Kidney glomerular epithelial cell (primary cell): ENCODE measurements around the gene BTRC.

Experiments
- DNase-seq: peaks from one replicate; lab custom pipeline; 2025; lab: John Stamatoyannopoulos, UW

The BTRC gene

DNA sequence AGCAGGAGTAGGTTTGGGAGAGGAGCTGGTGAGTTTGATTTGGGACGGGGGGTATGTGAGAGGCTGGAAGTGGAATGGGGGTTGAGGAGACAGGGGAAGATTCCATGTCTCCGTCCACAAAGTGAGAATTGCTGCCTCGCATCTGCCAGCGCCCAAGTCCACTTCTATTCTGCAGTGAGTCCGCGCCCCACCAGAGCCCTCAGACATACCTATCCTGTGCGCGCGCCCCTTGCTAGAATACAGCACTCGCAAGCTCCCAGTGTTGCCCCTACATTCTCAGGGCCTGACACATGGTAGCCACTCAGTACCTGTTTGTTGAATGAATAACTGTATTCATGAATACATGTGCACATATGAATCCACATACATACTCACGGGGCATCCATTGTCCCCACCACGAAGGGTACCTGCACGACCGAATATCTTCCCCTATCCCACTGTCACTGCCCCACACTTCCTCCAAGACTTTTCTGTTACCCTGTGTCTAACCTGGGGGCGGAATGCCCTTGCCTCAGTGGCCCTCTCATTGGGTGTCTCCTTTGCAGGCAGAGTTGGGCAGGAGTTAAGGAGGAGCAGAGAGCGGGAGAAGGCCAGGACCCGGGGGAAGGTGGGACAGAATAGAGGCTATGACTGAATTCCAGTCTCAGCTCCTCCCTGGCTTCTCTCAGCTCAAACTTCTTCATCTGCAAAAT lies 214.2 kb downstream of the BTRC start:
- no peak for DNase-seq

DNA sequence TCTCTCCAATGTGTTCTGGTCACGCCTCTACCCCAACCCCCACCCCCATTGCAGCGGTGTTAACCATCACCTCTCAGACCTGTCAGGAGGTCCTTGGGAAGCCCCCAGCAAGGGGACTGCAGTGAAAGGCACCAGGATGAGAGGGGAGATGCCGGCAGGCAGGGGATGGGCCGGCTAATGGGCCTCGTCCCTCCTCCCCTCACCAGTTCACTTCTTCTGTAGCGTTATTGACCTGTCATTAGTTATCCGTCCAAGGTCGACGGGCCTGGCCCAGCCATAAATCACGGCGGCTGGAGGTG lies 215.3 kb downstream of the BTRC start:
- DNase-seq = no peak

DNA sequence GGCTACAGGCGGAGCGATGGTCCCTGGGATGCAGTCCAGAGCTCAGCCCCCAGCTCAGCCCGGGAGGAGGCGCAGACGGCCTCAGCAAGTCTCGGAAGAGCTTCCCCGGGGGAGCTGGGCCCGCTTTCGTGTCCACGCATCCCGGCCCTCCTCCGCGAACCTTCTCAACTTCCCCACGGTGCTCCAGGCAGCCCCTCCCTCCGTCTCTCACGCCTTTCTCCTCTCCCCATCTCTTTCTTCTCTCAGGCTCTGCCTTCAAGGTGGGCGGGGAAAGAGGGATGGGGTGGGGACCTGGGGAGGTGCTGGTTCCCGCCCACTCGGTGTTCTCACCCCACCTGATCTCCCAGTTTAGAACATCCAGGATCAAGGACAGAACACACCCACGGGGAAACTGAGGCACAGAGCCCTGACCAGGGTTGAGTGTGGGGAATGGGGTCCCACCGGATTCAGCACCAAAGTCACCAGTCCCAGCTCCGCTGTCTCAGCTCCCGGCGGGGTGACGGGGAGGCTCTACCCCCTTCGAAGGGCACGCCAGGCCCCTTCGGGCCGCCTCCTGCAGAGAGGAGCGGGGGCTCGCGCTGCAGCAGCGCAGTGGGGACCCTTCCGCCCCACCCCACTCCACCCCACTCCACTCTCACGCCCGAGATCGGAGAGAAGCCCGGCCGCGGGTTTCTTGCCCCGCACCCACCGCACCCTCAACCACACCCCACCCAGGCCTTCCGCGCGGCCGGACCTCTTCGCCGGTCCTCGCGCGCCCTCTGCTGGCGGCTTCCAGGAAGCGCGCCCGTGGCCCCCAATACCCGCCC lies 215.9 kb downstream of the BTRC start:
- peak; percentile 55 for DNase-seq

DNA sequence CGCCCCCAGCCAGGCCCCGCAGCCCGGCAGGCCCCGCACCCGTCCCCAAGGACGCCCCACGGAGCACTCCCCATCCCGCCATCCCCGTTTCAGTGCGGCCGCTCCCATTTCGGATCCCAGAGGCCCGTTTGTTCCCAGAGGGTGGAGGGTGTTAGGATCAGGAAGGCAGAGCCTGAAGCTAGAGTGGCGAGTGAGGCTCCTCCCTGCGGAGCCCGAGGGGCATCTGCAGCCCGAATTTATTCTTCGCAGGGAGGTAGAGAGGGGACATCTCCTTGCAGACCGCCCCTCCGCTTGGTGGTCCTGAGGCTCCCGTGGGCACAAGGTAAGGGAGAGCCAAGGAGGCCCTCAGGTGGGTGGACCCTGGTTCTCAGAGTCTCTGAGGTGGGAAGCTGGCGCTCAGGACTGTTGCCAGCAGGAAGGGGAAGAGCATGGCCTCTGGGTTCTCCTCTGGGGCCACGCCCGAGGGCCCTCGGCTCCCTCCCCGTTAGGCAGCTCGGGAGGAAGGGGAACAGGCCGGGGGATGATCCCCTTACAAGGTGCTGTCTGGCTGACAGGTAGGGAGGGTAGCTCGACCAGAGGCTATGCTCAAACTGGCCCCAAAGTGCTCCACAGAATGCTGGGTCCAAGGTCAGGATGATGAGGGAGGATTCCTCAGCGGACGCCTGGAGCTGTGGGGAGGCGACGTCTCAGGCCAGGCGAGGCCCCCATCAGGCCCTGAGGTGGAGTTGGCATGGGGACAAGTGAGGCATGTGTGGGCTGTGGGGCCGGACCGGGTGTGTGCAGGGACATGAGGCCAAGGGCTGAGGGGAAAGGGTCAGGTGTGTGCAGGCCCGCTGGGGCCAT lies 216.7 kb downstream of the BTRC start:
- no peak for DNase-seq

DNA sequence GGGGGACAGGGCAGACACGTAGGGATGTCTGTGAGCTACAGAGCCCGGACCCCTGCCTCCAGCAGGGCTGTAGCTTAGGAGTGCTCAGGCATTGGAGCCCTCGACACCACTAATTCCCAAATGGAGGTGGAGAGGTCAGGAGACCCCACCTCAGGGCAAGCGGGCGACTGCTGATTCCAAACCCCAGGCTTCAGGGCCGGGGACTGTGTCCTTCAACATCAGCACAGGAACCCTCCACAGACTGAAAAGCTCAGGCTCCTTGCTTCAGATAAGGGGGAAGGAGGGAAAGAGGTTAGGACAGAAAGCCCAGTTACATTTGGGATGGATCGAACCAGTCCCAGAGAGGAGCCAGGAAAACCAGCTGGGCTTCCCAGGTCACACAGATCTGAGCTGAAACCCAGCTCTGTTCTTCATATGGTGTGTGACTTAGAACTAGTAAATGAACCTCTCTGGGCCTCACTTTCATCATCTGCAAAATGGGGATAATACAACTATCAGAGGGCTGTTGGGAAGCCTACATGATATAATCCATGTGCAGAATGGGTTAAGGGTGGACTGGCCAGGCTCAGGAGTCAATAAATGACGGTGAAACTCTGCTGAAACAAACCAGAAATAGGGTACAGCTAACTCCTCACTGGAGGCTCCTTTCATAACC lies 217.4 kb downstream of the BTRC start:
- no peak for DNase-seq

DNA sequence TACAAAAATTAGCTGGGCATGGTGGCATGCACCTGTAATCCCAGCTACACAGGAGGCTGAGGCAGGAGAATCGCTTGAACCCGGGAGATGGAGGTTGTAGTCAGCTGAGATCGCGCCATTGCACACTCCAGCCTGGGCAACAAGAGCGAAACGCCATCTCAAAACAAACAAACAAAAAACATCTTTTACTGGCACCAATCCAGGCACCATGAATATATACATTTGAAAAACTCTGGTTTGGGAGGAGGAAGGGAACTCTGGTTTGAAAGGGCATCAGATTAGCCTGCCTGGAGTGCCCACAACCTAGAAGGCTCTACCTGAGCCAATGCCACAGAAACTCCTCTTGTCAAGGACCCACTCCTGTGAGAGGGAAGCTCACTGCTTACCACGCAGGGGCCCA lies 218.2 kb downstream of the BTRC start:
- DNase-seq = no peak

DNA sequence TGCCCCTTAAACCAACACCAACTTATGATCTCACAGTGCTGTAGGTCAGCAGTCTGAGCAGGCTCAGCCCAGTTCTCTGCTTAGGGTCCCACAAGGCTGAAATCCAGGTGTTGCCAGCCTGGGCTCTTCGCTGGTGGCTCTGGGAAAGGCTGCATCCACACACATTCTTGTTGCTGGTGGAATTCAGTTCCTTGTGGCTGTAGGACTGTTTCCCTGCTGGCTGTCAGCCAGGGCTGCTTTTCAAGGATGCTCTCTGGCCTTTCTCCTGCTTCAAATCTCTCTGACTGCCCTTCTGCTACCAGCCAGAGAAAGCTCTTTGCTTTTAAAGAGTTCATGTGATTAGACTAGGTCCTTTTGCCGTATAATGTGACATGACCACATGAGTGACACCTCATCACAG lies 218.8 kb downstream of the BTRC start:
- DNase-seq = no peak

DNA sequence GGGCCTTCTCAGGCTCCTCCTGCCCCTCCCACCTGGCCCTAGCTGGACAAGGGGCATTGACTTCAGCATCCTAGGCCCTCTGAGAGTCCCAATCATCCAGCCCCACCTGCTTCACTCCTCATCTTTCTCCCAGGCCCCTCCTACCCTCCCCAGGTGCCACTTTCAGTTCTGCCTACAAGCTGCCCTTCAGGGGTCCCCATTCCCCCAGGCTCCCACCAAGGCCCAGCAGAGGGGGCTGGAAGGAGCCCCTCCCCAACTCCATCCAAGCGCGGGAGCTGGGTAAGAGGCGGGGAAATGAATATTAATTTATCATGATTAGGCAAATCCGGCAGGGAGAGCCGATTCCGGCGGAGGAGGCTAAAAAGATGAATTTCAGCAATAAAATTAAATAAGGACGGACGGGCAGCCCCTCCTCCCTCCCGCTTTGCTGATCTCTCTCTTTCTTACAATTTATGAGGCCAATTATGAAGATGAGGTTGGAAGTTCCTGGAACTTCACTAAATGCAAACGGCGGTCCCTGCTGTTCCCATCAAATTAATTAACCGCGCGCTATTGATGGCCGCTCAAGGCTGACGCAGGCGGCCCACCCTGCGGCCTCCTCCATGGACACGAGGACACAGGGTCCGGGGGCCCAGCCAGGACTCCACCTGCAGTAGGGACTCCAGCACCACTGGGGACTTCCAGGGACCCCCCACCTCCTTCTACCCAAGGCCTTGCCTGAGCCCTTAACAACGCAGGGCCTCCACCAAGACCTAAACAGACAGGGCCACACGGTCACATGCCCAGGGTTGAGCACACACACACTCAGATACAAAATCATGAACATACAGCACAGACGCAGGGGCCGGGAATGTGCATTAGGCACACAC lies 220.2 kb downstream of the BTRC start:
- no peak for DNase-seq

DNA sequence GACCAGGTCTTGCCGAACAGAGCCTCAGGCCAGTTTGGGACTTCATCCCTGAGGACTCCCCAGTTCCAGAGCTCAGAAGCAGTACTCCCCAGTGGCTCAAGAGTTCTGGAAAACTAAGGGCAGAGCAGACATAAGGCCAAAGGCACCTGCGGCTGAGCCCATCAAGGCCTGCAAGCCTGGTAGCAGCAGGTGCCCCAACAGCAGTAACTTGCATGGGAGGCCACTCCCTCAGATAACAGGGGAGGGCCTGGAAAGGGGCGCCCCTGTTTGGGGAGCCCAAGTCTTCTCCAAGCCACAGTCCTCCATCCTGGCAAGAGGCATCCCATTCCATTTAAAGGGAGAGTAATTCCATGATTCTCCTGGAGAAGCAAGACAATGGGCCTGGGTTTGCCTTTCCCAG lies 221.1 kb downstream of the BTRC start:
- DNase-seq = no peak

DNA sequence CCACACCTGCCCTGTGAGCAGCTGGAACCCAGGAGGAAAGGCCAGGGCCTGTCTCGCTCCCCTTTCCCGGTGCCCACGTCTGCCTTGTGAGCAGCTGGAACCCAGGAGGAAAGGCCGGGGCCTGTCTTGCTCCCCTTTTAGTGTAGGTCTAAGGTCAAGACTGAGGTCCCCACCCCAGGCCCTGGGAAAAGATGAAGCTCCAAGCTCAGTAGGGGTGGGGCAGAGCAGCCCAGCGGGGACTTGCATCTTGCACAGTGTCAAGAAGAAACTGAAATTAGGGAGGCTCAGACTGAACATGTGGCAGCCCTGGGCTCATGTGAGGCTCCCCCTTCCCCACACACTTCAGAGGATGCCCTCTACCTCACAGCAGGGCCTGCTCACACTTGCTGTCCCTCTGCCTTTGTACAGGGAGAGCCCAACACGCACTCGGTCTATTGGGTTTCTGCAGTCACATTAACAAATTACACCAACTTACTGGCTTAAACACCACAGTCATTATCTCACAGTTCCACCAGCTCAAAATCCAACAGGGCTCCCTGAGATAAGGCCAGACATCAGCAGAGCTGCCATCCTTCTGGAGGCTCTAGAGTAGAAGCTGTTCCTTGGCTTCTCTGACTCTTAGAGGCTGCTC lies 221.7 kb downstream of the BTRC start:
- DNase-seq = no peak

DNA sequence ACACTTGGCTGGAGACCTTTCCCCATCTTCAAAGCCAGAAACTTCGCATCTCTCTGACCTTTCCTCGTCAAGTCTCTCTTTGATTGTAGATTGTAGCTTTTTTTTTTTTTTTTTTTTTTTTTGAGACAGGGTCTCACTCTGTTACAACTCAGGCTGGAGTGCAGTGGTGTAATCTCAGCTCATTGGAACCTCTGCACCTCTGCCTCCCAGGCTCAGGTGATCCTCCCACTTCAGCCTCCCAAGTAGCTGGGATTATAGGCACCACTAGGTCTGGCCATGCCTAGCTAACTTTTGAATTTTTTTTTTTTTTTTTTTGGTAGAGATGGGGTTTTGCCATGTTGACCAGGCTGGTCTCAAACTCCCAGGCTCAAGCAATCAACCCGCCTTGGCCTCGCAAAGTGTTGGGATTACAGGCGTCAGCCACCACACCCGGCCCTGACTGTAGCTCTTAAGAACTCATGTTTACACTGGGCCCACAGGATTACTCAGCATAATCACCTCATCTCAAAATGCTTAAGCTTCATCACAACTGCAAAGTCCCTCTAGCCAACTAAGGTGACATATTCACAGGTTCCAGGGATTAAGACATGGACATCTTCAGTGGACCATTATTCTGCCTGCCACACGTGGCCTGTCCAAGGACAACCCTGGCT lies 222.4 kb downstream of the BTRC start:
- DNase-seq = no peak

DNA sequence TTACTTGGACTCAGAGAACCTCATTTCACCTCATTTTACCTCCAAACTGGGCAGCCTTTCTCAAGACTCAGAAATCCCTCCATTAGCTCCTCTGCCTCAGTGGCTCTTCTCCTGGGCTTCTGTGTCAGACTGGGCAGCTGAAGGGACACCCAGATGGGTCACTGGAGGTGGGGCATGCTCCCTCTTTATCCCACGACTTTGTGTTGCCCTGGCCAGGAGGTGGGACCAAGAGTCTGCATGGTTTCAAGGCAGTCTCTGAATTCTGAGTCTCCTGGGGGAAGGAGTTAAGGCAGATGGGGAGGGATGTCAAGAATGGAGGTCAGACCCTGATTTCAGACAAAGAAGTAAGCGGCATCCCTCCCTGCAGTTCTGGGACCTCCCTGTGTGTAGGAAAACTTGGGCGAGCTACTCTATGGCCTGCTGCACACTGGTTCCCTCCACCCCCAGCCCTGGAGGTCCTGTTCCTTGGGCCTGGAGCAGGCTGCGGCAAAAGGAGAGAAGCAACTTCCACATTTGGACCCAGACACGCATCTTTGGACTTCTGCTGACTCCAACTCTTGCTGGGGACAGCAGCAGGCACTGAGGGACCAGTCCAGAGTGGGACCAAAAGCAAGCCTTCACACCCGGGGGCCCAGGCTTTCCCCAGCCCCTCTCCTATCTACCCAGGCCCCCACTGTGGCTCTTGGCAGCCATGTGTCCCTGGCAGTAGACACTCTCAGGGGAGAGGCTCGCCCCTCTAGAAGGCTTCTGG lies 223.3 kb downstream of the BTRC start:
- no peak for DNase-seq

DNA sequence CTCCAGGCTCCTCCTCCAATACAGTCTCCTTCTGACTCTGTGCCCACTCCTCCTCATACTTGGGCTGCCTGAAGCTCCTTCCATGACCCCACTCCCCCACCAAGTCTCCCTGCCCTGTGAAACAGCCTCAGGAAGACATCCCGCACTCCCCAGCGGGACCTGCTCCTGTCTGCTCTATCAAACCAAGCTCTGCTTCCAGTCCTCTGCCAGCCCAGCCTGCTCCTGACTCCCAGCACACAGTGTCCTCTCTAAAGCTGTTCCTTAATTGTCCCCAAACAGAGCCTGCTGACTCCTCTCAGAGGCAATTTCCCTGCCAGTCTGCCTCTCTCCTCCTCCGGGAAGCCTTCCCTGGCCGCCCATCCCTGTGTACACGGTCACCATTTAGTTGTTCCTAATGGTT lies 224.2 kb downstream of the BTRC start:
- DNase-seq = no peak

DNA sequence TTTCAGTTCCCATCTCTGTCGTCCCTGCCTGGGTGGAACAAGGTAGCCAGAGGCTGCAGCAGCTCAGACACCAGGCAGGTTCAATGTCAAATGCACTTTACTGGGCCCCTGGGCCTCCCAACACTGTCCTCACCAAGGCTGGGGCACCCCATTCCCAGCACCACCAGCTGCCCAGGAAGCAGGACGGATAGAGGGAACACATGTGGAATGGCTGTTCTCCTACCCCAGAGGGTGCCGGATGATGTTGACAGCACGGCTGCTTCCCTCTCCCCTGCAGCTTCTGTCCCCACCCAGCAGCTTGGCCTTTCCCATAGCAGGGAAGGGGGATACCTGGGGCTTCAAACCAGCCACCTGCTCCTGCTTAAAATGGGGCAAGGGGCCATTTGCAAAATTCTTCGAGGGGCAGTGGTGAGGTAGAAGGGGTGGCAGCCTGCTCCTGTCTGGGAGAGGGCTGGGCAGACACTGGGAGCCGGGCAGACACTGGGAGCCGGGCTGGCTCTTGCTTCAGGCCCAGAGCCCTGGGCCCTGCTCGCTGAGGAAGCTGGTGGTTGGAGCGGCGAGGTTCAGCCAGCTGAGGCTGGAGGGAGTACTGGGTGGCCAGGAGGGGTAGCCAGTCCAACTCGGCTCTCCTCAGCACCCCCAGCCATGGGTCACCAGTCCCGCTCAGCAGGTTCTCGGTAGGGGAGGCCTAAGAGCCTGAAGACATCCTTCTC lies 225.0 kb downstream of the BTRC start:
- DNase-seq = no peak

DNA sequence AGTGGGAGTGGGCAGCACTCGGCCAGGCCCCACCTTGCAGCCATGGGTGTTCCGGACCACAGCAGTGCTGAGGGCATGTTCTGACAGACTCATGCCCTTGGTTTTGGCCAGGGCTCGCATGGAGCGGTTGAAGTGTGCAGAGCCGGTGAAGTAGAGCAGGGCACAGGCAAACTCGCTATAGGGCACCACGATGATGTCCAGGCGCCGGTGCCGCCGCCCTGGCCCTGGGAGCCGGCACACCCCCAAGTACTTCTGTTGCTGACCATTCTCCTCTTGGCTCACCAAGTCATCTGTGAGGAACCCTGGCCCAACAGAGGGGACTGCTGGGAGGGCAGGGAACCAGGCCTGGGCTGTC lies 225.5 kb downstream of the BTRC start:
- DNase-seq = no peak

DNA sequence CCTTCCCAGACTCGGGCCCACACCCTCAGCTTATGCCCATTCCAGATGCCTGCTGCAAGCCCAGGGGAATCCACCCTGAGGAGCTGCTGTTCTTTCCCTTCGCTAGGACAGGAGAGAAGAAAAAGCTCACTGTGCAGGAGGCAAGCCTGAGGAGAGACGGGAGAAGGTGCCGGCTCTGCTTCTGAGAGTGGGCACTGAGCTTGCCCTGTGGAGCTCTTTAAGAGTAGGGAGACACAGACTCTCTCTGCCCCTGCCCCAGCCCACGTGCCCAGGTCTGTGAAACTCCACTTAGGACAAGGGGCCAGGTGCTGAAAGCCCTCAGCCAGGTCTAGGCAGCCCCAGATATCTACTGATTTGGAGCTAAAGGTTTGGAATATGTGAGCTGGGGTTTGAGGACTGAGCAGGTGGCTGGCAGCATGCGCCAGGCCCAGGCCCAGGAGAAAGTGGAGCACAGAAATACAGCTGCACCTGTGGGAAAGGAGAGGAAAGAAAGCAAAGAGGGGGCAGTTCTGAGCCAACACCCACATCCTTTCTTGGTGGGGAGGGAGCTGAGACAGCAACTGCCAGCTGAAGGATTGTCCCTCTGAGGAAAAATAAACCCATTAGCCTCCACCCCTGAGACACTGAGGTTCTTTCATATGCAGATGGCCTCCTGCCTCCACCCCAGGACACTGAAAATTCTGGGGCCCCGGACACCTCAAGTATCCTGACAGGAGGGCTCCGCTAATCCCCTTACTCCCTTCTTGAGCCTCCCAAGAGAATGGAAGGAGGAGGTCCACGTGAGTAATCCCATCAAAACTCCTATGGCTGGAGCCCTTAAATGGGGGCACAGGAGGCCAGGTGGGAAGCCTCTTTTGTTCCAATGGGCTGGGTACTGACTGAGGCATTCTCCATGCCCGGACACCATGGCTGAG lies 226.8 kb downstream of the BTRC start:
- no peak for DNase-seq

DNA sequence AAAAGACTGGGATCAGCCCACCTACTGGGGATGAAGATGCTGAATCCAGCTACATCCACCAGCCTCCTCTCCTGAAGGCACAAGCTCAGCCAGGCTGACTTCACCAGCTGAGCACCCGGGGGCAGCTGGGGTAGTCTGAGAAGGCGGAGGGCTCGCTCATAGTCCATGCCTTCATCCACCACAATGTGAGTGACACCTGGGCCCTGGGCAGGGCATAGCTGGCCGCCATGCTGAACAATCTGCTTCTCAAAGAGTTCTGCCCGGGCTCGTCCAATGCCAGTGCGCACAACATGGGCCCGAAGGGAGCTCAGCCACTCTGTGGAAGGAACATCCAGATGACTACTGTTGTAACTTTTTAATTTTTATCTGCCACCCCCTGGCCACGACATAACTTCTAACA lies 231.9 kb downstream of the BTRC start:
- DNase-seq = no peak
